Mesenteric fat pad (tissue), 1 donor: ENCODE measurements around the gene RBM41. TPM values are rescaled to one million over a fixed set of nuclear protein-coding genes. Genes with fewer than 3 reads are reported as not detected.
"Not testable (repeated sequence)": the region's sequence is repeated elsewhere in the genome, so short reads cannot be mapped to it uniquely, and the experiment has no call there.

Experiments used
- DNase-seq: peaks from one replicate; pipeline ENCODE4 v3.0.0-alpha.2; 2020; ENCODE audit warnings: low spot score
- long read RNA-seq: library from polyadenylated mRNA; unstranded; transcript quantifications from one replicate; pipeline ENCODE4 v2.0.0, GENCODE V29; 2020
- total RNA-seq: library from RNA; stranded (reverse); fragmentation: NEBNext Ultra II Directional; extraction: Animal tissue kit (Norgen Biotek cat#: 25700); gene quantifications from one replicate; pipeline ENCODE4 v1.2.1, GENCODE V29; 2021
- donor health status: DM: yes; HTN: yes; CAD: no.

RBM41 gene
- total RNA-seq: 10.9 TPM
- long read RNA-seq, transcript RBM41-201 (7 exons, 1,662 nt): major isoform, 12 of 35 reads
- long read RNA-seq, partial matches to known transcripts: 2 of 35 reads
- long read RNA-seq, other reads (novel, unspliced or antisense): 21 of 35 reads

GRCh38 chrX:107118322-107119147, at the start of gene RBM41:
RBM41 (minus strand) TSS chrX:107118822; CDS start chrX:107118773, 49 bp downstream.
- peak; percentile 87 for DNase-seq

DNA sequence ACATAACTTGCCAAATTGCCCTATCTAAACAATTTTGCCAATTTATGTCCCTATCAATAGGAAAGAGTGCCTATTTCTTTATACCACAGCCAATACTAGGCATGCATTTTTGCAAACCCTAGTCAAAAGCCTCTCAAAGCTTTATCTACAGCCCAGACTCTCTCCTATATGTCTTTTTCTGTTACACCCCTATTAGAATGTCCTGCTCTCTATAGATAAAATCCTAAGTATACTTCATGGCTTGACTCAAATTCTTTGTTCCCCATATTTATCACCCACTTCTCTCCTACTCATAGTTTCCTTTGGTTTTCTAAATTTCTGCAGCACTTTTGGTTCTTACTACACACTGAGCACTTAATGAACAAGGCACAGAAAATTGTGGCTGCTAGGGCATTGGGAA, 49.6 kb upstream of the RBM41 start:
- DNase-seq: no peak

GRCh38 chrX:107167163-107167921, 48.7 kb upstream of the RBM41 start:
- no peak for DNase-seq

- not testable (repeated sequence) for DNase-seq
These were observed 39.0 kb upstream of the RBM41 start for GRCh38 chrX:107157618-107158017.

GRCh38 chrX:107155621-107156430, 37.2 kb upstream of the RBM41 start:
- DNase-seq: not testable (repeated sequence)

GRCh38 chrX:107154787-107155620, 36.4 kb upstream of the RBM41 start:
- DNase-seq: no peak

DNA sequence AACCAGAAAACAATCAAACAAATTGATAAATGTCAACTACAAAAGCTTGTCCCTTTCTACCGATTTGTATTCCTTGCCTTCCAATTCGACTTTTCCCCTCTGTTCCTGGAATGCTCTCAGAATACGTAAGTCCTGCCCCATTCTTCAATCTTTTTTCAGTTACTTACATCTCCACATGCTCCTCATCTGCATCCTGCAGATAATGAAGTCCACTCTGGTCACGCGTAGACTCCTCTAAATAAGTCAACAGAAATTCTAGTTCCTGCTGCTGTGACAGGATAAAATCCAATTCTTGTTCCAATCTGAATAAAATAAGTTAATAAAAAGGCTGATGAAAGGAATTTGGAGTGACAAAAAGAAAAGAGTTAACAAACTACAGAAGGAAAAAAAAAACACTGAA, 34.4 kb upstream of the RBM41 start:
- no peak for DNase-seq

DNA sequence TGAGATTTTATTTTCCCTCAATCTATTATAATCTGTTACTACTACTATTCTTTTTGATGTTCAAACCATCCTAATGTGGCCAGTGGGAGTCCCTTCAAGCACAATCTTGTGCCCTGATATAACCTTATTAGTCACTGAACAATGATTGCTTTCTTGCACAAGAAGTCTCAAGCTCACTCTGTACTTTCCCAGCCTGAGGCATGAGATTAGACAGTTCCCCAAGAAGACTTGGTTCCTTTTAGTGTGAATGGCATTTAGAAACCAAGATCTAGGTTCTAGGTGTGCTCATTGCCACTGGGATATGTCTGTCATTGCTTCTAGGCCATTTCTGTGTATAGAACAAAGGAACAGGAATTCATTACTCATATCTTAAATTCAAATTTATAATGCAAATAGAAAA, 28.0 kb upstream of the RBM41 start:
- no peak for DNase-seq

GRCh38 chrX:107135965-107136307, 17.3 kb upstream of the RBM41 start:
- DNase-seq: no peak

- DNase-seq: no peak
These were observed 16.7 kb upstream of the RBM41 start for GRCh38 chrX:107135049-107135964.

DNA sequence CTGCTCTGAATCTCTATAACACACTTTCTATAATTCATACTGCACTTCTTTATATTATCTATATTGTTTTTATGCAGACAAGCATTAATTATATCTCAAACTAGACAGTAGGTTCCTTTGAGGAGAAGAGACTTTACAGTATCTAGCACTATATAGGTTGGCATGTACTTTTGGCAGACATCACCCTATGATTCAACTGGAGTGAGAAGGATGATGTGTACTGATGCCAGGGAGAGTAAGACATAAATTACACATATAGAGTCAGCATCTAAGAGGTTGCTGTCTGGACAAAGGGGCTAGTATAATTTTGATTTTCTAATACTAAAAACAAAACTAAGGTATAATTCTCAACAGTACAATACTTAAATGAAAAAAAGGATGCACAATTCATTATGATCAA, 5.1 kb upstream of the RBM41 start:
- no peak for DNase-seq

DNA sequence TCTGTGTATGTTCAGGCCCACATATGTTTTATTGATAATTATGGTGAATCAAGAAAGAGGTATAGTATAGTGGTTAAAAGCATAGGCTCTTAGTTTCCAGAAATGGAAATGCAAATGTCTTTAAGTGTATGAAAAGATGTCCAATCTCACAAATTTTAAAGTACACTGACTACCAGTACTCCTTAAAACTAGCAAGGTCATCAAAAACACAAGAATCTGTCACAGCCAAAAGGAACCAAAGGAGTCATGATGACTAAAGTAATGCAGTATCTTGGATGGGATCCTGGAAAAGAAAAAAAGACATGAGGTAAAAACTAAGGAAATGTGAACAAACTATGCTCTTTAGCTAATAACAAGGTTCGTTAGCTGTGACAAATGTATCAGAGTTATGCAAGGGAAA, 661 bp upstream of the RBM41 start:
- no peak for DNase-seq

DNA sequence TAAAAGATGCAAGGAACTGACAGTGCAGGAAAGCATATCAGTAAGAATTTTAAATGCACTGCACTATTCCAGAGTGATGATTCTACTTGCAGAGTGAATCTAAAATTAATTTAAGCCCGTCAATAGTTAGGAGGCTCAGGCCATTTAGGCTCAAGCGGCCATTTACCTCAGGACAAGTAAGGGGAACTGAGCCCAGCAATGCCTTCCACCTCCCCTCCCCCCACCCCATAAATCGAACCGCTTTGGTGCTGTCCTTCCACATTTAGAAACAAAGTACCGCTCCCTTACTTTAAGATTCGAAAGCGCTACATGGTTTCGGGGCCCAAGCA, 665 bp downstream of the RBM41 start:
- no peak for DNase-seq

GRCh38 chrX:107107459-107107858, 11.2 kb downstream of the RBM41 start:
- no peak for DNase-seq

DNA sequence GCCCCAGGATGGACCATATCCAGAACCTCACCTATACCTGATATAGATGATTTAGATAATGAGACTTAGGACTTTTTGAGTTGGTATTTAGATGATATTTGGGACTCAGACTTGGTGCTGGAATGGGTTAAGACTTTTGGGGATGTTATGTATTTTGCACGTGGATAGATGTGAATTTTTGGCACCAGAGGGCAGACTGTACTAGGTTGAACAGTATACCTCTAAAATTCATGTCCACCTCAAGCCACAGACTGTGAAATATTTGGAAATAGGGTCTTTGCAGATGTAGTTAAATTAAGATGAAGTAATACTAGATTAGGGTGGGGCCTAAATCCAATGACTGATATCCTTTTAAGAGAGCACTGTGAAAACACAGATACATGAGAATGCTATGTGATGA, 15.6 kb downstream of the RBM41 start:
- no peak for DNase-seq

DNA sequence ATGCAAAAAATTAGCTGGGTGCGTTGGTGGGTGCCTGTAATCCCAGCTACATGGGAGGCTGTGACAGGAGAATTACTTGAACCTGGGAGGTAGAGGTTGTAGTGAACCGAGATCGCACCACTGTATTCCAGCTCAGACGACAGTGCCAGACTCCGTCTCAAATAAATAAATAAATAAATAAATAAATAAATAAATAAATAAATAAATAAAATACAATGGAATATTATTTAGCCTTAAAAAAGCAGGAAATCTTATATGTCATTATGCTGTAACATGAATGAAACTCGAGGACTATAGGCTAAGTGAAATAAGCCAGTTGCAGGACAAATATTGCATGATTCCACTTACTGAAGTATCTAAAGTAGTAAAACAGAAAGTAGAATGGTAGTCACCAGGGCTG, 42.5 kb downstream of the RBM41 start:
- DNase-seq: no peak

DNA sequence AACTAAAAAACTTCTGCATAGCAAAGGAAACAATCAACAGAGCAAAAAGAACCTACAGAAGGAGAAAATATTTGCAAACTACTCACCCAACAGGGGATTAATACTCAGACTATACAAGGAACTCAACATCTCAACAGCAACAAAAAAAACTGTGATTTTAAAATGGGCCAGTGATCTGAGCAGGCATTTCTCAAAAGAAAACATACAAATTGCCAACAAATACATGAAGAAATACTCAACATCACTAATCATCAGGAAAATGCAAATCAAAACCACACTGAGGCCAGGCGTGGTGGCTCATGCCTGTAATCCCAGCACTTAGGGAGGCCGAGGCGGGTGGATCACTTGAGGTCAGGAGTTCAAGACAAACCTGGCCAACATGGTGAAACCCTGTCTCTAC, 60.9 kb downstream of the RBM41 start:
- not testable (repeated sequence) for DNase-seq

DNA sequence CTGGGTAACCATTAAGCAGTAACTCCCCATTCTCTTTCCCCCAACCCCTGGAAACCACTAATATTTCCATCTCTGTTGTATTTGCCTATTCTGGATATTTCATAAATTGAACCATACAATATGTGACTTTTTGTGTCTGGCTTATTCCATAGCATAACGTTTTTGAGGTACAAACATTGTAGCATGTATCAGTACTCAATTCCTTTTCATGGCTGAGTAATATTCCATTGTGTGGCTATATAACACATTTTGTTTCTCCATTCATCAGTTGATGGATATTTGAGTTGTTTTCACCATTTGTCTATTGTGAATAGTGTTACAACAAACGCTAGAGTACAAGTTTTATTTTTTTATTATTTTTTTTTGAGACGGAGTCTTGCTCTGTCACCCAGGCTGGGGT, 63.6 kb downstream of the RBM41 start:
- no peak for DNase-seq

DNA sequence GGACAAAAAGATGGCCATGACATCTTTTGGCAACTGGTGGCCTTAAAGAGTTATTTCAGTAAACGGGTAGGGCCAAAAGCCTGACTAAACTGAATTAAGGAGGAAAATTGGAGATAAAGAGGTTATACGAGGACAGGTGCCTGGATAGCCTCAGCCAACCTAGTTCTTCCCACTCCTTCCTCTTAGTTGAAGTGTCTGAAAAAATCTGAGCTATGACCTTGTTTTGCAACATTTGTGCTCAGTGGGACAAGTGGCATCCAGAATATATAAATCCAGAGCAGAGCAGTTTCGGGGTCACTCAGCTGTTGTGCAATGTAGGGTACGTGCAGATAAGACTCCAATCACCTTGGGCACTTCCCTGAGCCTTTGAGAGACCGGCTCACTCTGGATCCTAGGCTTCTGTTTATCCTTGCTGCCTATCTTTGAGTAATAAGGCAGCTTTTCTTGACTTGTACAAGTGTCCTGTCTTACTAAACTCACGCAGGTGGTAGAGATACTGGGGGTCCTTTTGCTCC, 68.4 kb downstream of the RBM41 start:
- DNase-seq: no peak

DNA sequence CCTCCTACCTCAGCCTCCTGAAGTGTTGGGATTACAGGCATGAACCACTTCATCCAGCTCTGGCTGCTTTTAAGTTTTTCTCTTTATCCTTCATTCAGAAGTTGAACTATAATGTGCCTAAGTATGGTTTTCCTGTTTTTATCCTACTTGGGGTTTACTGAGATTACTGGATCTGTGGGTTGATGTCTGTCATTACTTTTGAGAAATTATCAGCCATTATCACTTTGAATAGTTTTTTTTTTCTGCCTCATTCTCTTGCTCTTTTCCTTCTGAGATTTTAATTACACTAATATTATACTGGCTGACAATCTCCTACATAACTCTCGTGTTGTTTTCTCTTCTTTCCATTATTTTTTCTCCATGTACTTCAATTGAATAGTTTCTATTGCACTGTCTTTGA, 71.0 kb downstream of the RBM41 start:
- DNase-seq: no peak
